Adrenal gland (tissue), 12 donors: Measurements from ENCODE around the gene PCDHGC5. TPM values are rescaled to one million over a fixed set of nuclear protein-coding genes. Genes with fewer than 3 reads are reported as not detected.

Experiments
- DNase-seq, 7 donors: peaks; one replicate each; pipeline ENCODE4 v3.0.0-alpha.2; 2019 to 2020
- H3K27ac ChIP-seq, 5 donors: fragments of 200-600 bp; sonication (generic) in 4 of 5; 1 replicate in 3 of 5; 2 replicates in 2 of 5; pipeline versions ENCODE4 v1.5.1 to v1.8.0; 2016 to 2020; ENCODE audit warnings: mild to moderate bottlenecking in 1 of 5
- H3K27me3 ChIP-seq: fragments of 200-600 bp; 2 replicates; pipeline ENCODE4 v1.8.0; 2021
- H3K36me3 ChIP-seq, 2 donors: fragments of 200-600 bp; replicated peaks in 1 of 2; 1 replicate in 1 of 2; 2 replicates in 1 of 2; pipeline versions ENCODE4 v1.5.1 to v1.8.0; 2018 to 2022
- H3K4me1 ChIP-seq, 2 donors: fragments of 200-600 bp; replicated peaks in 1 of 2; 1 replicate in 1 of 2; 2 replicates in 1 of 2; pipeline versions ENCODE4 v1.5.1 to v1.8.0; 2018 to 2021
- H3K4me3 ChIP-seq, 4 donors: fragments of 200-600 bp; sonication (generic) in 3 of 4; one replicate each; pipeline ENCODE4 v1.5.1; 2016 to 2018
- H3K9me3 ChIP-seq, 3 donors: fragments of 200-600 bp; sonication (generic) in 1 of 3; replicated peaks in 1 of 3; 1 replicate in 2 of 3; 2 replicates in 1 of 3; pipeline versions ENCODE4 v1.5.1 to v1.8.0; 2016 to 2021
- CTCF ChIP-seq, 6 experiments: fragments of 450-650 bp in 4 of 6; fragments of 200-600 bp in 2 of 6; sonication (generic) in 1 of 6; IDR thresholded peaks; 1 replicate in 5 of 6; 2 replicates in 1 of 6; pipeline versions ENCODE4 v1.5.1 to v1.8.0; 2016 to 2021; ENCODE audit warnings: antibody characterized with exemption in 6 of 6, mild to moderate bottlenecking in 2 of 6, moderate library complexity in 1 of 6
- POLR2A ChIP-seq, 2 donors: fragments of 450-650 bp; IDR thresholded peaks; one replicate each; pipeline ENCODE4 v1.6.1; 2017; ENCODE audit warnings: antibody characterized with exemption in 2 of 2, mild to moderate bottlenecking in 2 of 2, moderate library complexity in 1 of 2
- WGBS, 4 donors: extraction: QIAGEN DNeasy Blood & Tissue Kit in 2 of 4; methylation state at CpG; one replicate each; pipeline versions ENCODE4 v1.1.5 to v1.1.7; 2013 to 2017; 5-methylcytosine and 5-hydroxymethylcytosine counted together
- intact Hi-C, 2 donors: fragments of 100-400 bp; cut with DNase I; formaldehyde crosslinking; loops; one replicate each; pipeline versions ENCODE4 v1.14.1 to v1.15.0; 2022 to 2023
- polyA plus RNA-seq, 3 donors: library from polyadenylated mRNA; stranded (reverse); fragments of 200-250 nt in 2 of 3; fragments of 350-450 nt in 1 of 3; fragmentation: Illumina TruSeq in 1 of 3; extraction: RNeasy Lipid Tissue Mini Kit (QIAGEN cat#74804) in 1 of 3; gene quantifications; one replicate each; pipeline ENCODE4 v1.2.3, GENCODE V29; 2013 to 2014
- total RNA-seq, 9 donors: library from RNA; depleted of rRNA in 4 of 9; stranded (reverse); fragments of >200 nt in 4 of 9; fragments of 120-200 nt in 1 of 9; fragmentation: NEBNext Ultra II Directional in 1 of 9; extraction: Animal tissue kit (Norgen Biotek cat#: 25700) in 1 of 9; gene quantifications; one replicate each; pipeline versions ENCODE4 v1.1.0 to v1.2.4, GENCODE V29; 2013 to 2023
- donor health status: healthy with polysubstance abuse.
- donor health status: Bipolar disorder and iron deficiency.
- donor health status: DM: yes; HTN: yes; CAD: no.
- donor health status: DM: no; HTN: no; CAD: no.
- donor health status: DM: no; HTN: no; CAD: no.
- donor health status: DM: yes; HTN: yes; CAD: no.

PCDHGC5 gene
- total and polyA plus RNA-seq, 12 donors, result 0.10 to 5.2 (median 2.1) TPM

- no peak for DNase-seq
- H3K9me3 ChIP-seq, result no peaks in the 10 kb centered on the region
- no peak overlapping the region for H3K27ac ChIP-seq
- TF ChIP-seq POLR2A (IDR thresholded peaks at IDR 0.05), result no peak
- no peak for TF ChIP-seq CTCF (IDR thresholded peaks at IDR 0.05)
- WGBS, 4 donors, result 98 to 100% (median 100%) methylated on average over 1 of the region's 1 CpG
- no peaks in the 10 kb centered on the region for H3K27me3 ChIP-seq
- intact Hi-C loops, result loop anchor here (5.0 kb wide), 1 partner anchor 41 kb away; the partner anchor contains the start of gene PCDHGC3 (in 2 of the 2)
- H3K4me1 ChIP-seq, result peaks cover 32 to 55% of the 10 kb centered on the region in 2 donors
- H3K36me3 ChIP-seq, result peaks cover 0 to 24% of the 10 kb centered on the region in 2 donors
- H3K4me3 ChIP-seq, result no peak overlapping the region
Measured at GRCh38 chr5:141518618-141519015, 29.7 kb downstream of the PCDHGC5 start.

- Histone ChIP-seq H3K4me1 (peaks cover 27 to 53% of the 10 kb centered on the region in 2 donors), H3K27ac (peak overlapping the region in 3 of 5 donors; percentile 52 to 93 (median 87)), H3K4me3 (no peak overlapping the region), H3K9me3 (no peaks in the 10 kb centered on the region), H3K27me3 (no peaks in the 10 kb centered on the region), H3K36me3 (peaks cover 0 to 24% of the 10 kb centered on the region in 2 donors)
- intact Hi-C loops, result loop anchor here (5.0 to 10.0 kb wide), 3 partner anchors 43 to 105 kb away; partner anchors contain the start of genes PCDHGC3 (in 2 of the 2), PCDHGA10 (in 1 of the 2), PCDHGA11 (in 1 of the 2) and PCDHGB7 (in 1 of the 2)
- TF ChIP-seq CTCF (IDR thresholded peaks at IDR 0.05), result no peak
- TF ChIP-seq POLR2A (IDR thresholded peaks at IDR 0.05), result no peak
- 72 to 80% (median 77%) methylated on average over 3 of the region's 3 CpGs for WGBS, 4 donors
- no peak for DNase-seq
Measured at GRCh38 chr5:141519605-141520565, 31.0 kb downstream of the PCDHGC5 start.

- intact Hi-C loops, result loop anchor here (10.0 kb wide), 2 partner anchors 97 to 107 kb away; partner anchors contain the start of genes PCDHGA10 (in 1 of the 2), PCDHGA11 (in 1 of the 2) and PCDHGB7 (in 1 of the 2)
- DNase-seq, result peak in 6 of 7 donors; percentile 45 to 65 (median 58)
- peaks cover 23 to 43% of the 10 kb centered on the region in 2 donors for H3K4me1 ChIP-seq
- TF ChIP-seq POLR2A (IDR thresholded peaks at IDR 0.05) (peak in 1 of 2 donors; percentile 37), CTCF (IDR thresholded peaks at IDR 0.05) (no peak)
- peaks cover 0 to 23% of the 10 kb centered on the region in 2 donors for H3K36me3 ChIP-seq
- H3K27me3 ChIP-seq, result no peaks in the 10 kb centered on the region
- H3K27ac ChIP-seq, result peak overlapping the region in 4 of 5 donors; percentile 14 to 93 (median 70)
- WGBS, 4 donors, result 28 to 47% (median 39%) methylated on average over 2 of the region's 2 CpGs
- H3K4me3 ChIP-seq, result no peak overlapping the region
- H3K9me3 ChIP-seq, result no peaks in the 10 kb centered on the region
Measured at GRCh38 chr5:141521244-141521781, 32.4 kb downstream of the PCDHGC5 start.

GRCh38 chr5:141522301-141522700, 33.4 kb downstream of the PCDHGC5 start:
- 52 to 63% (median 56%) methylated on average over 2 of the region's 2 CpGs for WGBS, 4 donors
- H3K36me3 ChIP-seq, result peaks cover 0 to 25% of the 10 kb centered on the region in 2 donors
- TF ChIP-seq POLR2A (IDR thresholded peaks at IDR 0.05), result no peak
- TF ChIP-seq CTCF (IDR thresholded peaks at IDR 0.05), result no peak
- H3K9me3 ChIP-seq, result no peaks in the 10 kb centered on the region
- H3K27me3 ChIP-seq, result no peaks in the 10 kb centered on the region
- H3K27ac ChIP-seq, result peak overlapping the region in 3 of 5 donors; percentile 52 to 93 (median 87)
- intact Hi-C loops, result loop anchor here (10.0 kb wide), 2 partner anchors 98 to 108 kb away; partner anchors contain the start of genes PCDHGA10 (in 1 of the 2), PCDHGA11 (in 1 of the 2) and PCDHGB7 (in 1 of the 2)
- peaks cover 23 to 43% of the 10 kb centered on the region in 2 donors for H3K4me1 ChIP-seq
- H3K4me3 ChIP-seq, result no peak overlapping the region
- no peak for DNase-seq
